Choroid plexus epithelial cell (primary cell): Measurements from ENCODE around the gene METTL13.

Experiments used
- DNase-seq: peaks from one replicate; pipeline ENCODE4 v3.0.0-alpha.2; 2010; ENCODE audit warnings: low read depth
- H3K4me3 ChIP-seq: 2 replicates; pipeline ENCODE4 v1.5.1; 2011; ENCODE audit warnings: low read depth, mild to moderate bottlenecking, control low read depth, low read length, moderate library complexity
- CTCF ChIP-seq: conservative IDR thresholded peaks from 2 replicates; pipeline ENCODE4 v1.5.1; 2011; ENCODE audit warnings: low read depth, mild to moderate bottlenecking, control low read depth, inconsistent platforms, low read length, moderate library complexity

Gene METTL13

GRCh38 chr1:171826973-171827372, 45.5 kb downstream of the METTL13 start:
- DNase-seq, result no peak
- no peak overlapping the region for H3K4me3 ChIP-seq
- TF ChIP-seq CTCF, result no peak

- no peak for DNase-seq
- H3K4me3 ChIP-seq, result no peak overlapping the region
- TF ChIP-seq CTCF, result no peak
Measured at GRCh38 chr1:171828794-171829193, 47.3 kb downstream of the METTL13 start.

- H3K4me3 ChIP-seq, result no peak overlapping the region
- DNase-seq, result no peak
- no peak for TF ChIP-seq CTCF
Measured at GRCh38 chr1:171833091-171833825, 51.8 kb downstream of the METTL13 start.

- TF ChIP-seq CTCF, result no peak
- DNase-seq, result no peak
- no peak overlapping the region for H3K4me3 ChIP-seq
Measured at GRCh38 chr1:171834821-171835220, 53.4 kb downstream of the METTL13 start.

GRCh38 chr1:171835891-171836290, 54.4 kb downstream of the METTL13 start:
- no peak overlapping the region for H3K4me3 ChIP-seq
- DNase-seq, result no peak
- TF ChIP-seq CTCF, result no peak

GRCh38 chr1:171841050-171841910, 59.8 kb downstream of the METTL13 start, which contains the start of gene DNM3:
Gene DNM3 (plus strand): TSS chr1:171841498. CDS start chr1:171841657, 159 bp downstream.
- TF ChIP-seq CTCF, result no peak
- H3K4me3 ChIP-seq, result peak within 1 kb of the TSS; percentile 63
- peak; percentile 77 for DNase-seq
